ENCODE measurements around the gene EDN3. TPM values are rescaled to one million over a fixed set of nuclear protein-coding genes. Genes with fewer than 3 reads are reported as not detected.

Gene EDN3
- total RNA-seq, 2 donors from 2014 or later = not detected

GRCh38 chr20:59363101-59363500, 62.7 kb downstream of the EDN3 start:
- TF ChIP-seq, protein P1, sequence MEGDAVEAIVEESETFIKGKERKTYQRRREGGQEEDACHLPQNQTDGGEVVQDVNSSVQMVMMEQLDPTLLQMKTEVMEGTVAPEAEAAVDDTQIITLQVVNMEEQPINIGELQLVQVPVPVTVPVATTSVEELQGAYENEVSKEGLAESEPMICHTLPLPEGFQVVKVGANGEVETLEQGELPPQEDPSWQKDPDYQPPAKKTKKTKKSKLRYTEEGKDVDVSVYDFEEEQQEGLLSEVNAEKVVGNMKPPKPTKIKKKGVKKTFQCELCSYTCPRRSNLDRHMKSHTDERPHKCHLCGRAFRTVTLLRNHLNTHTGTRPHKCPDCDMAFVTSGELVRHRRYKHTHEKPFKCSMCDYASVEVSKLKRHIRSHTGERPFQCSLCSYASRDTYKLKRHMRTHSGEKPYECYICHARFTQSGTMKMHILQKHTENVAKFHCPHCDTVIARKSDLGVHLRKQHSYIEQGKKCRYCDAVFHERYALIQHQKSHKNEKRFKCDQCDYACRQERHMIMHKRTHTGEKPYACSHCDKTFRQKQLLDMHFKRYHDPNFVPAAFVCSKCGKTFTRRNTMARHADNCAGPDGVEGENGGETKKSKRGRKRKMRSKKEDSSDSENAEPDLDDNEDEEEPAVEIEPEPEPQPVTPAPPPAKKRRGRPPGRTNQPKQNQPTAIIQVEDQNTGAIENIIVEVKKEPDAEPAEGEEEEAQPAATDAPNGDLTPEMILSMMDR (conservative IDR thresholded peaks at IDR 0.05) = no peak
- H3K4me1 Mint-ChIP-seq = peaks cover 25% of the 10 kb centered on the region
- Histone ChIP-seq H3K27ac (ENCODE audit: low read depth, low read length) (no peak overlapping the region), H3K27me3 (ENCODE audit: control insufficient read depth, insufficient read depth, low read length, poor library complexity, severe bottlenecking) (peaks cover 28% of the 10 kb centered on the region), H3K4me3 (ENCODE audit: low read length) (no peak overlapping the region), H3K4me1 (ENCODE audit: control insufficient read depth, insufficient read depth, low read length) (peaks cover 5% of the 10 kb centered on the region), H3K36me3 (ENCODE audit: control insufficient read depth, insufficient read depth, low read length) (no peaks in the 10 kb centered on the region), H3K9ac (ENCODE audit: extremely low read depth, low read length, poor library complexity, severe bottlenecking) (no peak overlapping the region), H3K9me3 (ENCODE audit: control insufficient read depth, low read length) (no peaks in the 10 kb centered on the region)
- WGBS, 2 experiments (ENCODE audit: insufficient coverage in 1 of 2, insufficient read length in 1 of 2) = 64 to 80% methylated on average over 6 to 12 of the region's 12 CpGs
- no peak overlapping the region for H3K4me3 Mint-ChIP-seq
- H3K9me3 Mint-ChIP-seq = no peaks in the 10 kb centered on the region
- no peak for DNase-seq
- no peak overlapping the region for H3K27ac Mint-ChIP-seq
- H3K27me3 Mint-ChIP-seq (ENCODE audit: insufficient read depth) = peaks cover 59% of the 10 kb centered on the region
- no peaks in the 10 kb centered on the region for H3K36me3 Mint-ChIP-seq (ENCODE audit: low read depth)

DNA sequence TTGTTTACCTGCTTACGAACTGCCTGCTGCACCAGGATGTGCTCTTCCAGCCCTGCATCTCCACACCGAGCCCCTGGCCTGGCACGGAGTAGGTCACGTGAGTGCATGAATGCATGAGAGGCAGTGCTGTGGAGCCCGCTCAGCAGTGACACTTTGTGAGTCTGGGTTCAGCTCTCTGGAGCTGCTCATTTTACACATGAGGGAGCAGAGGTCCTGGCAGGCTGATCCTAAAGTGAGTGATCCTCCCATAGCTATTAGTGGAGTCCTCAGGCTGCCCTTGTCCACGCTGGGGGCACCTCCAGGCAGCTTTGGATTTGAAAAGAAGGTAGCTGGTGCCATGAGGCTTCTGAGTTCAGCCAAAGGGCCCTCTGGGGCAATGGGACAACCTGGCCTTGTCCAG, 64.2 kb downstream of the EDN3 start:
- H3K27ac ChIP-seq (ENCODE audit: low read depth, low read length) = no peak overlapping the region
- peaks cover 64% of the 10 kb centered on the region for H3K27me3 Mint-ChIP-seq (ENCODE audit: insufficient read depth)
- 92% methylated on average over 6 of the region's 6 CpGs for WGBS, 2 experiments (ENCODE audit: insufficient coverage in 1 of 2, insufficient read length in 1 of 2)
- no peak overlapping the region for H3K4me3 Mint-ChIP-seq
- H3K4me3 ChIP-seq (ENCODE audit: low read length) = no peak overlapping the region
- DNase-seq = no peak
- H3K9me3 Mint-ChIP-seq = no peaks in the 10 kb centered on the region
- H3K36me3 ChIP-seq (ENCODE audit: control insufficient read depth, insufficient read depth, low read length) = no peaks in the 10 kb centered on the region
- H3K4me1 ChIP-seq (ENCODE audit: control insufficient read depth, insufficient read depth, low read length) = peaks cover 5% of the 10 kb centered on the region
- H3K9me3 ChIP-seq (ENCODE audit: control insufficient read depth, low read length) = no peaks in the 10 kb centered on the region
- no peak overlapping the region for H3K9ac ChIP-seq (ENCODE audit: extremely low read depth, low read length, poor library complexity, severe bottlenecking)
- H3K4me1 Mint-ChIP-seq = peaks cover 25% of the 10 kb centered on the region
- H3K27me3 ChIP-seq (ENCODE audit: control insufficient read depth, insufficient read depth, low read length, poor library complexity, severe bottlenecking) = peaks cover 35% of the 10 kb centered on the region
- H3K36me3 Mint-ChIP-seq (ENCODE audit: low read depth) = no peaks in the 10 kb centered on the region
- no peak overlapping the region for H3K27ac Mint-ChIP-seq
- TF ChIP-seq, protein P1 (conservative IDR thresholded peaks at IDR 0.05) = no peak

GRCh38 chr20:59365611-59366285, 65.3 kb downstream of the EDN3 start:
- Histone ChIP-seq H3K9me3 (ENCODE audit: control insufficient read depth, low read length) (no peaks in the 10 kb centered on the region), H3K4me3 (ENCODE audit: low read length) (no peak overlapping the region), H3K27ac (ENCODE audit: low read depth, low read length) (no peak overlapping the region), H3K27me3 (ENCODE audit: control insufficient read depth, insufficient read depth, low read length, poor library complexity, severe bottlenecking) (peaks cover 34% of the 10 kb centered on the region), H3K4me1 (ENCODE audit: control insufficient read depth, insufficient read depth, low read length) (peaks cover 5% of the 10 kb centered on the region), H3K9ac (ENCODE audit: extremely low read depth, low read length, poor library complexity, severe bottlenecking) (no peak overlapping the region), H3K36me3 (ENCODE audit: control insufficient read depth, insufficient read depth, low read length) (no peaks in the 10 kb centered on the region)
- H3K27ac Mint-ChIP-seq = no peak overlapping the region
- DNase-seq = no peak
- H3K27me3 Mint-ChIP-seq (ENCODE audit: insufficient read depth) = peaks cover 63% of the 10 kb centered on the region
- H3K4me1 Mint-ChIP-seq = peaks cover 21% of the 10 kb centered on the region
- TF ChIP-seq, protein P1 (conservative IDR thresholded peaks at IDR 0.05) = no peak
- no peak overlapping the region for H3K4me3 Mint-ChIP-seq
- WGBS, 2 experiments (ENCODE audit: insufficient coverage in 1 of 2, insufficient read length in 1 of 2) = 92 to 96% methylated on average over 20 to 24 of the region's 24 CpGs
- no peaks in the 10 kb centered on the region for H3K36me3 Mint-ChIP-seq (ENCODE audit: low read depth)
- no peaks in the 10 kb centered on the region for H3K9me3 Mint-ChIP-seq
